ENCODE measurements around the gene FLT1. TPM values are rescaled to one million over a fixed set of nuclear protein-coding genes. Genes with fewer than 3 reads are reported as not detected.

FLT1 gene
- total and polyA plus RNA-seq, 2 donors, result 20.3 to 37.5 TPM

GRCh38 chr13:28379371-28380083 is 115.4 kb downstream of the FLT1 start:
- Histone ChIP-seq H3K4me1 (ENCODE audit: insufficient read depth) (no peaks in the 10 kb centered on the region), H3K36me3 (ENCODE audit: insufficient read depth) (no peaks in the 10 kb centered on the region), H3K27ac (ENCODE audit: low read depth) (no peak overlapping the region), H3K4me3 (ENCODE audit: low read depth, low read length) (no peak overlapping the region)
- no peak for DNase-seq (ENCODE audit: extremely low spot score)
- WGBS, result 60% methylated on average over 12 of the region's 12 CpGs

GRCh38 chr13:28376604-28377003 is 118.3 kb downstream of the FLT1 start:
- H3K36me3 ChIP-seq (ENCODE audit: insufficient read depth), result no peaks in the 10 kb centered on the region
- no peak for DNase-seq (ENCODE audit: extremely low spot score)
- H3K4me3 ChIP-seq (ENCODE audit: low read depth, low read length), result no peak overlapping the region
- WGBS, result 76% methylated on average over 2 of the region's 2 CpGs
- no peak overlapping the region for H3K27ac ChIP-seq (ENCODE audit: low read depth)
- no peaks in the 10 kb centered on the region for H3K4me1 ChIP-seq (ENCODE audit: insufficient read depth)

- WGBS, result 65% methylated on average over 5 of the region's 5 CpGs
- DNase-seq (ENCODE audit: extremely low spot score), result no peak
- Histone ChIP-seq H3K27ac (ENCODE audit: low read depth) (no peak overlapping the region), H3K4me1 (ENCODE audit: insufficient read depth) (no peaks in the 10 kb centered on the region), H3K36me3 (ENCODE audit: insufficient read depth) (no peaks in the 10 kb centered on the region), H3K4me3 (ENCODE audit: low read depth, low read length) (no peak overlapping the region)
Measured at GRCh38 chr13:28375250-28375930, 119.5 kb downstream of the FLT1 start.

- Histone ChIP-seq H3K4me3 (ENCODE audit: low read depth, low read length) (no peak overlapping the region), H3K4me1 (ENCODE audit: insufficient read depth) (no peaks in the 10 kb centered on the region), H3K36me3 (ENCODE audit: insufficient read depth) (no peaks in the 10 kb centered on the region), H3K27ac (ENCODE audit: low read depth) (no peak overlapping the region)
- WGBS, result 71% methylated on average over 3 of the region's 3 CpGs
- DNase-seq (ENCODE audit: extremely low spot score), result no peak
Measured at GRCh38 chr13:28373810-28374209, 121.1 kb downstream of the FLT1 start.

- WGBS, result 56% methylated on average over 4 of the region's 4 CpGs
- Histone ChIP-seq H3K36me3 (ENCODE audit: insufficient read depth) (no peaks in the 10 kb centered on the region), H3K4me3 (ENCODE audit: low read depth, low read length) (no peak overlapping the region), H3K27ac (ENCODE audit: low read depth) (no peak overlapping the region), H3K4me1 (ENCODE audit: insufficient read depth) (no peaks in the 10 kb centered on the region)
- DNase-seq (ENCODE audit: extremely low spot score), result no peak
Measured at GRCh38 chr13:28370448-28370847, 124.5 kb downstream of the FLT1 start.

- DNase-seq (ENCODE audit: extremely low spot score), result no peak
- Histone ChIP-seq H3K27ac (ENCODE audit: low read depth) (no peak overlapping the region), H3K4me1 (ENCODE audit: insufficient read depth) (no peaks in the 10 kb centered on the region), H3K36me3 (ENCODE audit: insufficient read depth) (no peaks in the 10 kb centered on the region), H3K4me3 (ENCODE audit: low read depth, low read length) (no peak overlapping the region)
- WGBS, result 89% methylated on average over 2 of the region's 2 CpGs
Measured at GRCh38 chr13:28358708-28359107, 136.2 kb downstream of the FLT1 start.

GRCh38 chr13:28357911-28358433 is 137.0 kb downstream of the FLT1 start:
- no peak for DNase-seq (ENCODE audit: extremely low spot score)
- 79% methylated on average over 4 of the region's 4 CpGs for WGBS
- Histone ChIP-seq H3K4me3 (ENCODE audit: low read depth, low read length) (no peak overlapping the region), H3K36me3 (ENCODE audit: insufficient read depth) (no peaks in the 10 kb centered on the region), H3K4me1 (ENCODE audit: insufficient read depth) (no peaks in the 10 kb centered on the region), H3K27ac (ENCODE audit: low read depth) (no peak overlapping the region)

GRCh38 chr13:28357247-28357825 is 137.6 kb downstream of the FLT1 start:
- H3K4me1 ChIP-seq (ENCODE audit: insufficient read depth), result no peaks in the 10 kb centered on the region
- H3K36me3 ChIP-seq (ENCODE audit: insufficient read depth), result no peaks in the 10 kb centered on the region
- H3K27ac ChIP-seq (ENCODE audit: low read depth), result no peak overlapping the region
- WGBS, result 61% methylated on average over 8 of the region's 8 CpGs
- no peak overlapping the region for H3K4me3 ChIP-seq (ENCODE audit: low read depth, low read length)
- no peak for DNase-seq (ENCODE audit: extremely low spot score)

- no peaks in the 10 kb centered on the region for H3K36me3 ChIP-seq (ENCODE audit: insufficient read depth)
- 42% methylated on average over 5 of the region's 5 CpGs for WGBS
- H3K4me3 ChIP-seq (ENCODE audit: low read depth, low read length), result no peak overlapping the region
- H3K27ac ChIP-seq (ENCODE audit: low read depth), result no peak overlapping the region
- no peak for DNase-seq (ENCODE audit: extremely low spot score)
- no peaks in the 10 kb centered on the region for H3K4me1 ChIP-seq (ENCODE audit: insufficient read depth)
Measured at GRCh38 chr13:28356561-28357021, 138.3 kb downstream of the FLT1 start.

GRCh38 chr13:28355822-28356371 is 139.0 kb downstream of the FLT1 start:
- WGBS, result 65% methylated on average over 8 of the region's 8 CpGs
- no peak for DNase-seq (ENCODE audit: extremely low spot score)
- no peak overlapping the region for H3K27ac ChIP-seq (ENCODE audit: low read depth)
- H3K36me3 ChIP-seq (ENCODE audit: insufficient read depth), result no peaks in the 10 kb centered on the region
- H3K4me3 ChIP-seq (ENCODE audit: low read depth, low read length), result no peak overlapping the region
- H3K4me1 ChIP-seq (ENCODE audit: insufficient read depth), result no peaks in the 10 kb centered on the region

- Histone ChIP-seq H3K4me1 (ENCODE audit: insufficient read depth) (no peaks in the 10 kb centered on the region), H3K27ac (ENCODE audit: low read depth) (no peak overlapping the region), H3K4me3 (ENCODE audit: low read depth, low read length) (no peak overlapping the region), H3K36me3 (ENCODE audit: insufficient read depth) (no peaks in the 10 kb centered on the region)
- 72% methylated on average over 14 of the region's 14 CpGs for WGBS
- DNase-seq (ENCODE audit: extremely low spot score), result no peak
Measured at GRCh38 chr13:28355046-28355821, 139.7 kb downstream of the FLT1 start.

- Histone ChIP-seq H3K4me3 (ENCODE audit: low read depth, low read length) (no peak overlapping the region), H3K4me1 (ENCODE audit: insufficient read depth) (no peaks in the 10 kb centered on the region), H3K36me3 (ENCODE audit: insufficient read depth) (no peaks in the 10 kb centered on the region), H3K27ac (ENCODE audit: low read depth) (no peak overlapping the region)
- DNase-seq (ENCODE audit: extremely low spot score), result no peak
- WGBS, result 72% methylated on average over 4 of the region's 4 CpGs
Measured at GRCh38 chr13:28353679-28354078, 141.2 kb downstream of the FLT1 start.
